ENCODE results near the gene SOX6. TPM values are rescaled to one million over a fixed set of nuclear protein-coding genes. Genes with fewer than 3 reads are reported as not detected.

SOX6 gene
- polyA plus RNA-seq, 3 donors, result 19.5 to 22.4 (median 20.9) TPM

DNA sequence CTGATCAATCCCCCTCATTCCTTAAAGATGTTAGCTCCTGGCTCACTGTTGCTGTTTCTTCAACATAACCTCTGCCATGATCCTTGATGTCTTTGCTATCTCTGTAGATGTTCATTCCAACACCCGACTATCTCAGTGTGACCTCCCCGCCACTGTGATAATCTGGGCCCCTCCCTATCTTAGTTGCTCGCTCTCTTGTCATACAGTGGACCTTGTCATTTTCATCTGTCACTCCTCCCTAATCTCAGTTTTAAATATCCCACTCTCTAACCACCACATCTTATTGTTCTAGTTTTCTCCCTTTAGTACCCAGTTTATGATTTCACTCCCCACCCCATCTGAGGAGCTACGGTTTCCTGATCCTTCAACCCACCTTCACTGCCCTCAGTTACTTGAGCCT lies 379.2 kb downstream of the SOX6 start:
- DNase-seq (ENCODE audit: low read depth in 3 of 3, low spot score in 2 of 3), result no peak

- no peak for DNase-seq (ENCODE audit: low read depth in 3 of 3, low spot score in 2 of 3)
Observed at GRCh38 chr11:15976433-15977045, 379.8 kb downstream of the SOX6 start.

- DNase-seq (ENCODE audit: low read depth in 3 of 3, low spot score in 2 of 3), result no peak
Observed at GRCh38 chr11:15975742-15976141, 380.6 kb downstream of the SOX6 start.

DNA sequence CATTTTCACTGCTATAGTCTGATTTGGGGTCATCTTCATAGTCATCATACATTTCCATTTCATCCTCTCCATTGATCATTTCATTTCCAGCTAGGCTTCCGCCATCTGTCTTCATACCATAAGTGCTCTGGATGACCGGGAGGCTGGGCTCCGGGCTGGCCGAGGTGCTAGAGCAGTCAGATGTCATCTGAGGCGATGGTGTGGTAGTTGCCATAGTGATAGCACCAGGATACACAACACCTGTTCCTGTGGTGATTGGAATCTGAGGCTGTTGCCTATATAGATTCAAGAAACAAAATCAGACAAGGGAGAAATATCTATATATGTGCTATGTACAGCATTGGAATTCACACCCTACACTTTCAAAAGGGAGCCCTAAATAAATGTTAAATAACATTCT lies 383.5 kb downstream of the SOX6 start:
- no peak for DNase-seq (ENCODE audit: low read depth in 3 of 3, low spot score in 2 of 3)

GRCh38 chr11:15971215-15971546 lies 385.2 kb downstream of the SOX6 start:
- DNase-seq (ENCODE audit: low read depth in 3 of 3, low spot score in 2 of 3), result no peak

GRCh38 chr11:15970506-15971214 lies 385.7 kb downstream of the SOX6 start:
- no peak for DNase-seq (ENCODE audit: low read depth in 3 of 3, low spot score in 2 of 3)

DNA sequence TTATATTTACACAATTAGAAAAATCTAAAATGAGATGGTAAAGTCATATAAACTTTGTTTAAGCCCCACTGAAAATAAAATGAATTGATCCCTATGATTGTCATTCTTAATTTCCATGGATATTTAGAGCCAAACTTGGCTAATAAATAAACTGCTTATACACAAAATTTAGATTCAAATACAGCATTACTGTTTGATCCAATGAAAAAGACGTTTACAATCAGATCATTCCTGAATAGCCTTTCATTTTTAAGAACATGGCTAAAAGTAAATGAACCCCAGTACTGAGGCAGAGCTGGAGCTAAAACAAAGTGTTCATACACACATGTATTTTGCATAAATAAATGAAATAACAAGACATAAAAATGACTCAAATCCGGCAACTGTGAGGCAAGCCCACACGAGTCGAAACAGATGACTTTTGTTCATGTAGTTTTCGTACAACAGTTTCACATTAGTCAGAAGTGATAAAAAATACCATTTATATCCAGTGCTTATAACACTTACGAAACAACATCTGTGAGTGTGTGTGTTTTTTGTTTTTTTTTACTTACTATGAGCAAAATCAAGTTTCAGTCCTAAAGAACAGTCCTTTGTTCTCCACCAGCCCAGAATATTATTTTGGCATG lies 386.5 kb downstream of the SOX6 start:
- DNase-seq (ENCODE audit: low read depth in 3 of 3, low spot score in 2 of 3), result no peak

DNA sequence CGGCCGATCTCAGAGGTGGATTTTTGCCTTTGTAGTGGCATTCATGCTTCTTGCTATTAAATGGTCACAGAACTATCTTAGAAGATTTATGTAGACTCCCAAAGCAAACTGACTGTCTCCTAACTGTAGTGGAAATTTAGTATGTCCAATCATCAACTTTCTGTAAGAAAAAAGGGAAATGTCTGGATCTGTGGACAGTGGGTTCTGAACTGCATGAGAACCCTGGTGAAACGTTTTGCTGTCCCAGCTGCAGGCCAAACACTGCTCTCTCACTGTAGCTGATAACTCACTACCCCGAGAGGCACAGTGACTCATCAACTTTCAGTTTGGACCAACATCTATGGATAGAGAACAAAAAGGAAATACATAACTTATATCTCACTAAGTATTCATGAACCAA lies 387.1 kb downstream of the SOX6 start:
- DNase-seq (ENCODE audit: low read depth in 3 of 3, low spot score in 2 of 3), result no peak

GRCh38 chr11:15968461-15969130 lies 387.8 kb downstream of the SOX6 start:
- no peak for DNase-seq (ENCODE audit: low read depth in 3 of 3, low spot score in 2 of 3)

- no peak for DNase-seq (ENCODE audit: low read depth in 3 of 3, low spot score in 2 of 3)
Observed at GRCh38 chr11:15967966-15968365, 388.4 kb downstream of the SOX6 start.

DNA sequence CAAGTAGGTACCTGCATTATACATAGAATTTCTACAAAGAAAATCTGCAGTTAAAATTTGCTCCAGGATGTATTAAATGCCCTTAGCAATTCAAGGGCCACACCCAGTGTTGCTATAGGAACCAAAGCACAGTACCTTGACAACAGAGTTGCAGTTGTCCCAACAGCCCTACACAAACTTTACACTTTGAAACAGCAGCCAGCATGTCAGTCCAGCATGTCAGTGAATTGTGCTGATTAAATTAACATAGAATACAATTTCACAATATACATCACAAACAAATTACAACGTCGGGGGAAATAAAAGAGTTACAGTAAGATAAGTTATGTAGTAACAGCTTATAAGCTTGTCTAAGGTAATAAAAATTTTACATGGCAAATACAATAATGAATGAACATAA lies 389.2 kb downstream of the SOX6 start:
- no peak for DNase-seq (ENCODE audit: low read depth in 3 of 3, low spot score in 2 of 3)

- no peak for DNase-seq (ENCODE audit: low read depth in 3 of 3, low spot score in 2 of 3)
Observed at GRCh38 chr11:15965562-15966250, 390.6 kb downstream of the SOX6 start.

GRCh38 chr11:15963266-15963665 lies 393.1 kb downstream of the SOX6 start:
- DNase-seq (ENCODE audit: low read depth in 3 of 3, low spot score in 2 of 3), result no peak

GRCh38 chr11:15958910-15959309 lies 397.4 kb downstream of the SOX6 start:
- DNase-seq (ENCODE audit: low read depth in 3 of 3, low spot score in 2 of 3), result no peak

GRCh38 chr11:15957234-15957633 lies 399.1 kb downstream of the SOX6 start:
- no peak for DNase-seq (ENCODE audit: low read depth in 3 of 3, low spot score in 2 of 3)

DNA sequence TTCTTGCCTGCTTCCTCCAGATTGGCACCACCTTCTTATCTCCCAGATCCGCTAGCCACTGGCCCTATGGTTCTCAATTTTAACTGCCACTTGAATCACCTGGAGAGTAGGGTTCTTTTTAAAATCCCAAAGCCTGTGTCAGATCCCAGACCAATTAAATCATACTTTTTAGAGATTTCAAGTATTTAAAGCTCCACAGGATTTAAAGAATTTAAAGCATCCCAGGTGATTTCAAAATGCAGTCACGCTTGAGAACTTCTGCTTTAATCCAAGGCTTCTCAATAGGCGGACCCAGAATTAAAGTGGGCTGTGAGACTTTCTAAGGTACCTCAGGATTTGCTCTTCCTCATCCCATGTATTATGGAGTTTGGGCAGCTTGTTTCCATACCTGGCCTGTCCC lies 400.0 kb downstream of the SOX6 start:
- DNase-seq (ENCODE audit: low read depth in 3 of 3, low spot score in 2 of 3), result no peak

- DNase-seq (ENCODE audit: low read depth in 3 of 3, low spot score in 2 of 3), result no peak
Observed at GRCh38 chr11:15955595-15955994, 400.8 kb downstream of the SOX6 start.

DNA sequence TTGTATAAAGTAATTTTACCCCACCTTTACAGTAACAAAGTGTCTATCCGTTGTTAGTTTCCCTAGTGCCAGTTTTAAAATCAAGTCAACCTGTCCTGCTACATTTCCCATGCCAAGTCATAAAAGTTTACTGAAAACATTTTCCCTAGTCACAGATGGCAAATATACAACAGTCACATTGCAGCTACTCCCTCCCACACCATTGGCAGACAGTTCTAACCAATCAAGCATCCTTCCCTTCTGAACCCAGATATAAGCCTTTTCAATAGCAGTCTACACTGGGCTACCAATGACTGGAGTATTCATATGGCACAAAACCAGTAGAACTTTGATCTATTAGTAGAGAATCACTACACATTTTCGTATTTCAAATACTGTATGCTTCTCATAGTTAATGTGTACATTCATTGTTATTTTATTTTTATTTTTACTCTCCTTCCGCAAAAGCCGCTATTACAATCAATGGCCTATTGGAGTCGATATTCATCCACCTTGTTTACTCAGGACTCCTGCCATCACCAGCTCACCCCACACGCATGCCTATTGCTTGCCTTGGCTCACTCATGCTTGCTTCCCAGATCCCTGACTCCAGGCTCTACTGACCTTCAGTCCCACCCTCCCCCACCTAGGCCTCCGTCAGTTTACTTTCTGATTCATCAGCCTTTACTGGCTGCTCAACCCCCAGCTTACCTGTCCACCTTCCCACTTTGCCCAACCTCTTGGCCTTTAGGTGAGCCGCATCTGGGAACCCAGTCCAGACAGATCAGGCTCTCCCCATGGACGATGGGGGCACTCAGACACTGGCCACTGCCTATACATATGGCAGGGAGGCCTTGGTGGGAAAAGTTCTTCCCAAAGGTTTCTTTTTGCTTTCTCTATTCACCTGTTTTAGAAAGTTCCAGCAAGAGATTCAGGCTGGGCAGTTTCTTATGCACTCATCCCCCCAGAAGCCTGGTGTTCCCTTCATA lies 408.4 kb downstream of the SOX6 start:
- no peak for DNase-seq (ENCODE audit: low read depth in 3 of 3, low spot score in 2 of 3)

- DNase-seq (ENCODE audit: low read depth in 3 of 3, low spot score in 2 of 3), result no peak
Observed at GRCh38 chr11:15945726-15946125, 410.6 kb downstream of the SOX6 start.

DNA sequence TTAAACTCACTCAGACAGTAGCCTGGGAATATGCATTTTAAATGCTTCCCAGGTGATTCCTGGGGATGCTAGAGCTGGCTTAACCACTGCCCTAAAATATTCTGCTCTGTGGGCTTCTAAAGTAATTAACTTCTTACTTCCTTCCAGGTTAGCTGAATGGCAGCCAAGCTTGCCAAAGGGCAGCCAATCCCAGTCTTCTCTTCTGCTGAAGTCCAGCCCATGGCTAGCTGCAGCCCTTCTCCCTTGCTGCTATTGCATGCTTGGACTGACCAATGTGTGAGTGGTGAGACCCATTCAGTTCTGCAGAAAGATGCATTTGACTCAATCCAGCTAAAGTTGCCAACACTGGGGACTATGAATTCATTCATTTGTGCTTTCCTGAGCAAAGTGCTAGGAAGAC lies 411.9 kb downstream of the SOX6 start:
- DNase-seq (ENCODE audit: low read depth in 3 of 3, low spot score in 2 of 3), result no peak
